ENCODE measurements around the gene PDE8A. TPM values are rescaled to one million over a fixed set of nuclear protein-coding genes. Genes with fewer than 3 reads are reported as not detected.

The PDE8A gene
- total and polyA plus RNA-seq, 2 donors (not counting 3 experiments of a cell fraction or from before 2014, with no cell fraction given), result 21.3 to 45.7 TPM

GRCh38 chr15:85000189-85000864, 18.7 kb downstream of the PDE8A start:
- dilution Hi-C loops (cut with MboI; ENCODE audit: extremely low pct_ligation_motif_present, low sequenced_read_pairs), result no loop called here
- BruUV-seq (replicated peaks), result no TSS peak
- H3K4me3 ChIP-seq (replicated peaks in 1 of 3; ENCODE audit: insufficient read depth in 1 of 3, low read depth in 1 of 3, low read length in 3 of 3), result no peak overlapping the region
- POLR2A ChIA-PET, result interaction anchor here (0.6 kb wide), 1 partner anchor 22 kb away, joined by 3 read pairs; no protein-coding TSS in a partner anchor
- no peak overlapping the region for H3K9ac ChIP-seq (replicated peaks; ENCODE audit: extremely low read depth, insufficient read depth, low read length)
- H3K27me3 ChIP-seq (ENCODE audit: control insufficient read depth in 2 of 2, insufficient read depth in 2 of 2, low read length in 2 of 2), result no peaks in the 10 kb centered on the region
- H3K9me3 ChIP-seq (replicated peaks; ENCODE audit: control insufficient read depth, insufficient read depth, low read length), result no peaks in the 10 kb centered on the region
- H4K20me1 ChIP-seq (replicated peaks; ENCODE audit: control insufficient read depth, extremely low read depth, insufficient read depth, low read length), result no peaks in the 10 kb centered on the region
- intact Hi-C loops (cut with micrococcal nuclease), result no loop called here
- H3K9me1 ChIP-seq (replicated peaks; ENCODE audit: control insufficient read depth, extremely low read depth, insufficient read depth, low read length), result no peaks in the 10 kb centered on the region
- H3K4me2 ChIP-seq (ENCODE audit: insufficient read depth, low read length), result no peak overlapping the region
- FAIRE-seq (no peak), DNase-seq (ENCODE audit: low read depth, low spot score) (peak; percentile 77)
- H3K4me1 ChIP-seq (ENCODE audit: control insufficient read depth, extremely low read depth, insufficient read depth, low read length), result peaks cover 12% of the 10 kb centered on the region
- no peaks in the 10 kb centered on the region for H3K36me3 ChIP-seq (ENCODE audit: control insufficient read depth in 2 of 2, extremely low read depth in 1 of 2, insufficient read depth in 2 of 2, low read length in 2 of 2)
- no peak overlapping the region for H3K27ac ChIP-seq (ENCODE audit: insufficient read depth, low read depth, low read length)
- no peak for TF ChIP-seq MAX (IDR thresholded peaks at IDR 0.05; ENCODE audit: insufficient read depth, insufficient read length)
- no peak for TF ChIP-seq POLR2AphosphoS5 (IDR thresholded peaks at IDR 0.05; ENCODE audit: insufficient read depth, low read depth, low read length)
- no peak for TF ChIP-seq CTCF (IDR thresholded peaks at IDR 0.05; ENCODE audit: extremely low read depth in 1 of 2, insufficient read depth in 1 of 2, low read depth in 1 of 2, low read length in 2 of 2)
- TF ChIP-seq MYC (IDR thresholded peaks at IDR 0.05; ENCODE audit: low read depth, low read length), result no peak
- no peak for TF ChIP-seq JUN (IDR thresholded peaks at IDR 0.05; ENCODE audit: borderline replicate concordance, insufficient read depth, insufficient read length, low read depth)
- no peak for TF ChIP-seq POLR2A (IDR thresholded peaks at IDR 0.05; ENCODE audit: low read depth, low read length)
- no peak for TF ChIP-seq FOS (IDR thresholded peaks at IDR 0.05; ENCODE audit: borderline replicate concordance, insufficient read depth, low read length)
- no peak for TF ChIP-seq GATA2 (IDR thresholded peaks at IDR 0.05; ENCODE audit: insufficient read depth, insufficient read length, low read depth, low read length)
- H3K79me2 ChIP-seq (ENCODE audit: control insufficient read depth, insufficient read depth, low read length), result peaks cover 27% of the 10 kb centered on the region
- no peak overlapping the region for H2AFZ ChIP-seq (ENCODE audit: low read depth, low read length)
- CTCF ChIA-PET, result interaction anchor here (1.1 to 2.1 kb wide), 9 partner anchors 10 to 168 kb away, joined by 3 to 17 read pairs (median 6); no protein-coding TSS in a partner anchor
